HG03097 (cell line): Measurements from ENCODE around the gene PECR.
"Not testable (repeated sequence)": the region's sequence is repeated elsewhere in the genome, so short reads cannot be mapped to it uniquely, and the experiment has no call there.

Experiments used
- ATAC-seq: cut with Tn5 transposase; IDR thresholded peaks from one replicate; pipeline ENCODE4 v1.9.1; 2021; ENCODE audit not compliant: unreplicated experiment, low FRiP score

The PECR gene

DNA sequence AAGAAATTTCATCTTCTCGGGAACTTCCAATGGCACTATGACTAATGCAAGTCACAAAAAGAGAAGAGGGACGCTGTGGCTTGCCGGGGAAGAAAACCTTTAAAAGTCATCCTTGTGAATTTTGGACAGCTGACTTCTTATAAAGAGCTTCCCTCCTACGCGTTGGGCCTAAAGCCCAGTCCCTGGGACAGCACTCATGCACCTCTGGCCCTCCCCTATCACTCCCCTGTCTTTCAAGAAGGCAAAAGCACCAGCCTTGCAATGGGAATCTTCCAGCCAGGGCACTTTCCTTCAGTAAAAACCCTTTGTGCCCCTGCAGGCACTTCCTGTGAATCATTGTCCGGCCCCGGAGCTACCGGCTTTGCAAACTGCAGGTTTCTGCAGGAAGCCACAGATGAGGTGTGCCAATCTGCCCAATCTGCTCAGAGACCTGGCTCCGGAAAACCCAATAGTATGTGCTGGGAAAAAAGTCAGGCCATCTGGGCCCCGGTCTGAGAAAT, 75.4 kb downstream of the PECR start:
- peak; percentile 44 for ATAC-seq

DNA sequence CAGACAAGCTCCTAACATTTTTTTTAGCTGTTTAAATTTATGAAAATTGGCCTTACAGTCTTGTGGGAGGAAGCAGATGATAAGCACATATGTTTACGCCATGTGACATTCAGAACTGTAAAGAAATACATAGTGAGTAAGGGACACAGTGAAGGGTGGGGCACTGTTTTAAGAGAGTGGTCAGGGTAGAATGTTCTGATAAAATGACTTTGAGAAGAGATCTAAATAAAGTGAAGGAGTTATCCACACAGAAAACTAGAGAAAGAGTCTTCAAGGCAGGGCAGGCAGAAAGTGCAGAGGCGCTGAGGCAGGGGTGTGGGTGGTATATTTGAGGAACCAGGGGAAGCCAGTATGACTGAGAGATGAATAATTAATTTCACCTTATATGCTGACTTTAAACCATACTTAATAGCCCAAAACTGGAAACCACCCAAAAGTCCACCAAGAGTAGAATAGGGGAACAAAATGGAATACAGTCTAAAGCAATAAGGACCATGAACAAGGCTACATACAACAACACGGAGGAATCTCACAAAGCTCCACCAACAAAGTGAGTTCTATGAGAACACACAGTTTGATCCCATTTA, 76.8 kb downstream of the PECR start:
- peak; percentile 33 for ATAC-seq

DNA sequence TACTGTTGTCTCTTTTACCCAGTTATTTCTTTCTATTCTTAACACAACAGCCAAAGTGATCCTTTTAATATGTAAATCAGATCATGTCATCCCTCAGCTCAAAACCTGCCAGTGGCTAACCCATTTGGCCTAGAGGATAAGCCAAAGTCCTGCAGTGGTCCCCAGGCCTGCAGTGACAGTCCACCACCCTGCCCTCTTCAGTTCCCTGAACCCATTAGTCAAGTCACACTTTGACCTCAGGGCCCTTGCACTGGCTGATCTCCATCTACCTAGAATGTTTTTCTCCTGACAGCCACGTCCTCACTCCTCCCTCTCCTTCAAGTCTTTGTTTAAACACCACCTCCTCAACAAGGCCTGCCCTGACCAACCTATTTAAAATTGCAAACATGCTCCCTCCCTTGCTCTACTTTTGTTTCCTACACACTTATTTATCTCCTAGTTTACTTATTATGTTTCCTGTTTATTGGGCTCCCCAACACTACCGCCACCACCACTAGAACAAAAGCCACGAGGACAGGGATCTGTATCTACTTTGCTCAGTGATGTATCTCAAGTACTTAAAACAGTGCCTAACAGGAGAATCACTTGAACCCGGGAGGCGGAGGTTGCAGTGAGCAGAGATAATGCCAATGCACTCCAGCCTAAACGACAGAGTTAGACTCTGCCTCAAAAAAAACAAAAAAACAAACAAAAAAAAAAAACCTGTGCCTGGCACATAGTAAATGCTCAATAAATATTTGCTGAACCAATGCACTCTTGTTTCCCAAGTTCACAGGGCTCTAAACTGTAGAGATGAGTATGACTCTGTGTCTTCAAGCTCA, 77.5 kb downstream of the PECR start:
- no peak for ATAC-seq

DNA sequence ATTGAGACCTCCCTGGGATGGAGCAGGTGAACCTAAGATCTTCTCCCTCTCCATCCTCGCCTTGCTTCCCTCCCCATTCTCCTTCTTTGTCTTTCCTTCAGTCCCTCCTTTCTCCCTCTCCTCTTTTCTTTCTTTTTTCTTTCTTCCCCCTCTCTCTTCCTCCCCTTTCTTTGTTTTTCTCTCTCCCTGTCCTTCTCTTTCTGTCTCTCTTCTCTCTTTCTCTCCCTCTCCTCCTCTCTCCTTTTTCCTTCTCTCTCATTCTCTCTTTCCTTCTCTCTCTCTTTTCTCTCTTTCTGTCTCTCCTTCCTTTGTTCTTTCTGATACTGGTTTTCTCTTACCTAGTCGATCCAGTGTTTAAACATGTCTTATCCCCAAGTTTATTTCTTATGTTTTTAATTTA, 78.9 kb downstream of the PECR start:
- no peak for ATAC-seq

DNA sequence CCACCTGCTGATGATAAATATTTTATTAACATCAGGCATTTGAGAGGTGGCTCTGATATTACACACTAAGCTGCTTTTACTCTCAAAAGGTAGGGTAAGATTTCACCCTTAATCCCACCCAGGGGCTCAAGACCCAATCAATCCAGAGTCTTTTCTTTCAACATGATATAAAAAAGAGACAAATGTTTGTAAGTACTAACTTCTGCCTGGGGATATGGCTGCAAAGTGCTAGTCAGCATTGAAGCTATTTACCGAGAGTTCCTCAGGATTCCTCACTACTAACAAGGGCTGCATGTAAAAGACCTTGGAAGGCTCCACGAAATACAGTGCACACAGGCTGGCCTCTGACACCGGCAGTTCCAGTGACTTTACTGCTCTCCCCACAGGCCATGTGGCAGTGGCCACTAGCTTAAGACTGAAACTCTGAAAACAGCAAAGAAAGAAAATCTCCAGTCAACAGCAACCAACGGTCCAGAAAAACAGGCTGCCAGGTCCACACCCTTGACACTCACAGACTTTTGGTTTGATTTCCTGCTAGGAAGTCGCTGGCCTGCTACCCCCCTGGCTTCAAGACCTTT, 79.4 kb downstream of the PECR start:
- no peak for ATAC-seq

DNA sequence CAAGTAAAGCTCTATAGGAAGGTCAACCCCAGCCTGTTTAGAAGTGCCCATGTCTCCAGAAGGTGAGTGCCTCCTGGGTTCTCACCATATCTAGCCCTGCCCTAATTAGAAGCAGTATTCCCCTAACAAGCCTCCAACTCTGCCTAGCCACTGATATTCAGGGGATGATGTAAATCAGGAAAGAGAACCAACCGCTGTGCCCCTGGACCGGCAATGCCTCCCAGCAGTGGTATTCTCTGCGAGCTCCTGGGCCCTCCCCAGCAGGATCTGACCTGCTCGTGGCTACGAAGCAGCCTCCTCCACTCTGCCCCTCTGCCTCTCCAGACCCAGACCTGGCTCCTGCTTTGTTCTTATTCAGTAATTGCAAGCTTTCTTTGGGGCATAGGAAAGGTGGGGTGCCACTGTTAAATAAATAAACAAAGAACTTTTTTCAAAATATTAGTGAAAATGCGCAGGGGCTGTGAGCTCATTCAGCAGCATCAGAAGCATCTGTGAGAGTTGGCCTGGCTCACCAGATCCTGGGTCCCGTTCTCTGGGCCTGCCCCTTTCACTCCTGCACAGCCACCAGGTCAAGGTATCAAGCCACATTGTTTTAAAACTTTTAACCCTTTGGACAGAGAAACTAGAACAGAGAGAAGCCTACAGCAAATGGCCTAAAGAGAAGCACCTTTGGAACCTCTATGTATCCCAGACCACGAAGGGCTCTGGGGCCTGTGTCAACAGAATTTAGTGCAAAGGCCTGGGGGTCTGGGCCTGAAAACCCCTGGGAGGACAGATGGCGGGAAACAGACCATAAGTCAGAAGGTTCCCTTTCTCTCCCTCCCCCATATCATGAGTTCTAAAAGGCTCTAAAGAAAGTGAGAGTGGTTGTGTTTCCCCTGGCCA, 80.2 kb downstream of the PECR start:
- ATAC-seq, result no peak

DNA sequence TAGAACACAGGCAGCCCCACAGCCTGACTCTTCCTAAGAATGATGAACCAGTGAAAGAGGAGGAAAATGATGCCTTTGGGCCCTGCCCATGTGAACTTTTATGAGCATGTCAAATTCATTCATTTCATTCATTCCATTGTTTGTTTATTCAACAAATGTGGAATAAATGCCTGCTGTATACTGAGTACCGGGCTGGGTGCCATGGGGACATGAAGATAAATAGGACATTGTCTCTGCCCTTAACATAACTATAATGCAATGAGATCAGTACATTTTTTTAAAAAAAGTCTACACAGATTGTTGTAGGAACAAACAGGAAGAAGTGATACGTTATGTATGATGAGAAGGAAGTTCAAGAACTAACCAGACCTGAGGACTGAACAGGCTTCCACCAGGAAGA, 83.0 kb downstream of the PECR start:
- ATAC-seq, result no peak

DNA sequence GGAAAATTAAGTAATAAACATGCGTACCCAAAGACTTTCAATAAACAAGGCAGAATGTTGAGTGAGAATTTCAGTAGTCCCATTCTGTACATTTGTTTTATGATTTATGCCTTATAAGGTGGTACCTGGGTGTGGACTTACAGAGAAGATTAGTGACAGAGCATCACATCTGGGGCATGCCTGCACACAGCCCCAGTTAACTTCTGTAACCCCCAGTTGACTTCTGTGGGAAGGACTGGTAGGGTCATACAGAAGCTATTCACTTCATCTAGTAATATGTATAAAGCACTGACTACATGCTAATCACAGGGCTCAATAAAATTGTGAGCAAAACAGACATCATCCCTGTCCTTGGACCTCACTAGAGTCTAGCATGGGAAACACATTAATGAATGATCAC, 84.4 kb downstream of the PECR start:
- ATAC-seq, result no peak

DNA sequence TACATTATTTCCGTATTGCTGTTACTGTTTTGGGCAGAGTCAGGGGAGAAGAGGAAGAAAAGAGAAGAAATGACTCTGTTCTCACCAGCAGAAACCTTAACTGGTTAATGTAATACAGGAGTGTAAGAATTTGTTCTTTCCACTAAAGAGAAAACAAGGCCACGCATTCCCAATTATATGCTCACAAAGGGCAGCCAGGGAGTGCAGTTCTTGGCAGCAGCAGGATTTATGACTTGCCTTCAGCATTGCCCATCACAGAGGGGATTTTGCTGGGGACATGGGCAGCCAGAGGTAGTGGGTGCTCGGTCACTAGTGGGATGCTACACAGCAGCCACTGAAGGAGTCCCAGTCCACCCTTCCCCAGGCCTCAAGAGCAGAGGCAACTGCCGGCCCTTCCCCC, 86.7 kb downstream of the PECR start:
- no peak for ATAC-seq

DNA sequence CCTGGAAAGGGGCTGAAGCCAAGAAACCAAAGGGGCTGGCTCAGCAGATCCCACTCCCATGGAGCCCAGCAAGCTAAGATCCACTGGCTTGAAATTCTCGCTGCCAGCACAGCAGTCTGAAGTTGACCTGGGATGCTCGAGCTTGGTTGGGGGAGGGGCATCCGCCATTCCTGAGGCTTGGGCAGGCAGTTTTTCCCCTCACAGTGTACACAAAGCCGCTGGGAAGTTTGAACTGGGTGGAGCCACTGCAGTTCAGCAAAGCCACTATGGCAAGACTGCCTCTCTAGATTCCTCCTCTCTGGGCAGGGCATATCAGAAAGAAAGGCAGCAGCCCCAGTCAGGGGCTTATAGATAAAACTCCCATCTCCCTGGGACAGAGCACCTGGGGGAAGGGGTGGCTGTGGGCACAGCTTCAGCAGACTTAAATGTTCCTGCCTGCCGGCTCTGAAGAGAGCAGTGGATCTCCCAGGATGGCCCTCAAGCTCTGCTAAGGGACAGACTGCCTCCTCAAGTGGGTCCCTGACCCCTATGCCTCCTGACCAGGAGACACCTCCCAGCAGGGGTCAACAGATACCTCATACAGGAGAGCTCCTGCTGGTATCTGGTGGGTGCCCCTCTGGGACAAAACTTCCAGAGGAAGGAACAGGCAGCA, 92.9 kb downstream of the PECR start:
- not testable (repeated sequence) for ATAC-seq
